GM18505 (cell line): ENCODE measurements around the gene LDB2.

Experiments
- ATAC-seq: cut with Tn5 transposase; IDR thresholded peaks from one replicate; pipeline ENCODE4 v1.9.1; 2021; ENCODE audit not compliant: unreplicated experiment
- POLR2A ChIP-seq: IDR thresholded peaks from 4 replicates; pipeline ENCODE4 v1.6.1; 2011; ENCODE audit warnings: borderline replicate concordance; ENCODE audit not compliant: insufficient read depth, insufficient read length; ENCODE audit errors: extremely low read depth

Gene LDB2

GRCh38 chr4:16843831-16844508 lies 54.5 kb downstream of the LDB2 start:
- ATAC-seq = no peak
- no peak for TF ChIP-seq POLR2A

DNA sequence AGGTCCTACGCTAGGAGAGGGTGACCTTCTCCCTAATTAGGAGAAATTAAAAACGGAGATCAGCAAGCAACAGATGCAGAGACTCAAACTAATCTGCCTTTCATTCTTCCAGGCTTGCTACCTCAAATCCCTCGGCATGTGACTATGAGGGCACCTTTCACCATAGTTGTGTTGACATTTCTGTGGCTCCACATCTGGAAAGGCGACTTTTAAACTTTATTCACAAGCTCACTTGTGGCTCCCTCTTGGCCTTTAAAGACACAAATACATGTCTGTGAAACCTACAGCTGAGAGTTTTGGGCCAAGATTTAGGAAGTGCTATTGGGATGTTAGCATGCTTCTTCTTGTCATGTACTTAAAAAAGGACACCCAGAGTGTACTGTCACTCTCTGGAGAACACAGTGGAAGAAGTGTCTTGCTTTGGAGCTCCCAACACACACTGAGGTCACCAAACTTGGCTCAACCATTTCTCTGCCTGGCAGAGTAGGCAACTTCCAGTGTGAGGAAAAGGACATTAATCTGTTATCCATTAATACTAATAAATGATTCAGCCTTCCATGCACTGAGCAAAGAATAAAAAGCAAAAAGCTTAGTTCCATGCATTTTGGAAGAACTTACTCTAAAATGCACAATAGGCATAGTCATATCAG lies 60.1 kb downstream of the LDB2 start:
- ATAC-seq = no peak
- no peak for TF ChIP-seq POLR2A

GRCh38 chr4:16837475-16837874 lies 61.0 kb downstream of the LDB2 start:
- ATAC-seq = no peak
- TF ChIP-seq POLR2A = no peak

DNA sequence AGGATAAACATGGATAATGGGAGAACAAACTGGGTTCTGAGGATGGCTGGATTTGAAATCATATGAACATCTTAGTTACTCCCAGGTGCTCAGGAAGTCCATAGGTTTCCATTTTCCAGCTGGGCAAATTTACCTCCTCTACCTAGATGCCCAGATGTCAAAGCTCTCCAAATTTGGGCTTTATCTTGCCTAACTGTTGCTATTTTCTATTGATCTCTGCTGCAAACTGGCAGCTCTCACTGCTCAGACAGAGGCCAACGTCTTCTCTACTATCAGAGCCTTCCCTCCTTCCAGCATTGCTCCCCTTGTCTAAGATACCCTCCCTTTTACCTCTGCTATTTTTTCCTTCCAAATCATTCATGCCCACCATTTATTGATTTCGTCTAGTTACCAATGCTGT lies 62.1 kb downstream of the LDB2 start:
- no peak for TF ChIP-seq POLR2A
- ATAC-seq = no peak

DNA sequence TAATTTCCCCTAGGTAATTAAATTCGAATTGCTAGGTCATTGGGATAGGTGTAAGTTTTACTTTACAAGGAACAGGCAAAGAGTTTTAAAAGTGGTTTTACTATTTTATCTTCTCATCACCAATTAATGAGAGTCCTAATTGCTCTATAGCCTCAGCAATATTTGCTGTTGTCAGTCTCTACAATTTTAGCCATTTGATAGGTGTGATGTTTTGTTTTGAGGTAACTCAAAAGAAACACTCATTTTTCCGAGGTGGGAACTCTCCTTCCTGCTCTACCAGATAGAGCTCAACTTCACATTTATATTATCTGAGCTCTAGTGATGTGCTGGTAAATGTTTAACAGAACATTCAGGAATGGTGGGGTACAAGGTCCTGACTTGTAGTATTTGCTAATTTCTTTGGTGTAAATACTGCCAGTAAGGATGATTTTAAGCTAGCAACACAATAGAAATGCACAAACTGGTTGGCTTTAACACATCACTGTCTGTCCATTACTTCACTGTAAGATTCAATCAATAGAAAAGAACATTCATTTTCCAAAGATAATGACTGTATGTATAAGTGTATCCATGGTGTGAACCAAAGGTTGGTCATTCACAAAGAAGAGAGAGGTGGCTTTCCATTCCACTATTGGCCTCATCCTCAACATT lies 62.7 kb downstream of the LDB2 start:
- no peak for TF ChIP-seq POLR2A
- no peak for ATAC-seq

- no peak for TF ChIP-seq POLR2A
- no peak for ATAC-seq
Observed at GRCh38 chr4:16834814-16835213, 63.6 kb downstream of the LDB2 start.

- ATAC-seq = no peak
- no peak for TF ChIP-seq POLR2A
Observed at GRCh38 chr4:16833722-16834121, 64.7 kb downstream of the LDB2 start.

GRCh38 chr4:16830081-16830480 lies 68.4 kb downstream of the LDB2 start:
- no peak for ATAC-seq

DNA sequence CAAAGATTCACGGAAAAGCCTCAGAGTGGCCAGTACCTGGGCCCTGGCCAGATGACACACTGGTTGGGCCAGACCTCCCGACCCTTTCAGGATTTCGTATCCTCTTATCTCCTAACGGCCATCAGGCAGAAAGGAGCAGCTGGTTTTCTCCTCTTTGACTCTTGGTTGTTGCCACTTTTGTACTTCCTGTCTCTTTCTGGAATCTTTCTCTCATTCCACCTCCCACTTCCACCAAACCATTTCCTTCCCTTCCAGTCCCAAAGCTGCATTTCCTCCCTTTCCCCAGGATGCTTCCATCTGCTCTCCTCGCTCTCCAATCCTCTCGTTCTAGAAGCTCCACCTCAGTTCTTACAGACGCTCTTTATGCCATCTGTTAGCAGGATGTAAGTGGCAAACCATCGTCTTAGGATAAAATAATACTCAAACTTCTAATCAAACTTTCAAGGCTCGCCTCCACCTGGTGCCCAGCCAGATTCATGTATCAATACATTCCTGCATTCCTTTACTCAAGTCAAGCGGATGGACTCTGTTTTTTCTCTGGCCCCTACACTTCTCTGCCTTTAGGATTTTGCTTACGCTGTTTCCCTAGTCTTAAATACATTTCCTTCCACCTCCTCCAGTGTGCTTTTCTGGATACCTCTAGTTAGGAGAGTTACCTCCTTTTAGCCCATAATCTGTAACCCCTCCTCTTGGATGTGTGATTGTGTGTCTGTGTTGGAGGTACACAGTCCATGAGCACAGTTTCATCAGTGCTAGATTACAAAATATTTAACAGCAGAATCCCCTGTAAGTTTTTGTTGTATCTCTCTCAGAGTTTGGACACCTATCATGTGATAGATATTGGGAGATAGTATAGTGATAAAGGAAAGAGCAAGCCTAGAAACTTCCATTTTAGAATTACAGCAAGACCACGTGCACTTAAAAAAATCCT lies 70.4 kb downstream of the LDB2 start:
- TF ChIP-seq POLR2A = no peak
- no peak for ATAC-seq

More at GRCh38 chr4:16830081-16830480, 68.4 kb downstream of the LDB2 start:
- TF ChIP-seq POLR2A = no peak

- no peak for ATAC-seq
- no peak for TF ChIP-seq POLR2A
Observed at GRCh38 chr4:16827045-16827444, 71.4 kb downstream of the LDB2 start.

- ATAC-seq = no peak
- no peak for TF ChIP-seq POLR2A
Observed at GRCh38 chr4:16826406-16826910, 72.0 kb downstream of the LDB2 start.

GRCh38 chr4:16824278-16824806 lies 74.1 kb downstream of the LDB2 start:
- TF ChIP-seq POLR2A = no peak
- ATAC-seq = no peak

DNA sequence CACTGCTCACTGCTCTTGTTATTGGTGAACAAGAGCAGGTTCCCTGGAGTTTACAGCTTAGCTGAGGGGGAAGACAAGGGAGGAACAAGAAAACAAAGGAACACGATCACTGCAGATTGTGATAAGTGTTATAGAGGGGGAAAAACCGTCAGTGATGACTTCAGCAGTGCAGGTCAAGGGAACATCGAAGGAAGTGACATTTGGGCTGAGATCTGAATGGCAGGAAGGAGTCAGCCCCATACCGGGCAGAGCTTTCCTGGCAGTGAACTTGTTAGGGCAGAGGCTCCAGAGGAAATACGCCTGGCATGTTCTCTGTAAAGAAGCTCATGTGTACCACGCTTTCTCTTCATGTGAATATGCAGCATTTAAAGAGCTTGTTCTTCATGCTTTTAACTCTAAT lies 78.1 kb downstream of the LDB2 start:
- no peak for TF ChIP-seq POLR2A
- ATAC-seq = no peak
